GM12865 (cell line): ENCODE results near the gene MAFF.

Experiments used
- DNase-seq: peaks from one replicate; pipeline ENCODE4 v3.0.0; 2010; ENCODE audit warnings: low read depth
- H3K4me3 ChIP-seq: 2 replicates; pipeline ENCODE4 v1.5.1; 2011; ENCODE audit warnings: mild to moderate bottlenecking, low read depth, low read length, control low read depth
- CTCF ChIP-seq: IDR thresholded peaks from 2 replicates; pipeline ENCODE4 v1.5.1; 2011; ENCODE audit warnings: low read length, control low read depth, low read depth, inconsistent platforms; ENCODE audit not compliant: insufficient read depth; ENCODE audit errors: missing control alignments

The MAFF gene

GRCh38 chr22:38189104-38189503 is 12.7 kb upstream of the MAFF start:
- no peak for TF ChIP-seq CTCF
- DNase-seq, result no peak
- no peak overlapping the region for H3K4me3 ChIP-seq

GRCh38 chr22:38190581-38190980 is 11.2 kb upstream of the MAFF start:
- no peak for DNase-seq
- no peak overlapping the region for H3K4me3 ChIP-seq
- TF ChIP-seq CTCF, result no peak

GRCh38 chr22:38191055-38191454 is 10.7 kb upstream of the MAFF start:
- no peak overlapping the region for H3K4me3 ChIP-seq
- TF ChIP-seq CTCF, result no peak

DNA sequence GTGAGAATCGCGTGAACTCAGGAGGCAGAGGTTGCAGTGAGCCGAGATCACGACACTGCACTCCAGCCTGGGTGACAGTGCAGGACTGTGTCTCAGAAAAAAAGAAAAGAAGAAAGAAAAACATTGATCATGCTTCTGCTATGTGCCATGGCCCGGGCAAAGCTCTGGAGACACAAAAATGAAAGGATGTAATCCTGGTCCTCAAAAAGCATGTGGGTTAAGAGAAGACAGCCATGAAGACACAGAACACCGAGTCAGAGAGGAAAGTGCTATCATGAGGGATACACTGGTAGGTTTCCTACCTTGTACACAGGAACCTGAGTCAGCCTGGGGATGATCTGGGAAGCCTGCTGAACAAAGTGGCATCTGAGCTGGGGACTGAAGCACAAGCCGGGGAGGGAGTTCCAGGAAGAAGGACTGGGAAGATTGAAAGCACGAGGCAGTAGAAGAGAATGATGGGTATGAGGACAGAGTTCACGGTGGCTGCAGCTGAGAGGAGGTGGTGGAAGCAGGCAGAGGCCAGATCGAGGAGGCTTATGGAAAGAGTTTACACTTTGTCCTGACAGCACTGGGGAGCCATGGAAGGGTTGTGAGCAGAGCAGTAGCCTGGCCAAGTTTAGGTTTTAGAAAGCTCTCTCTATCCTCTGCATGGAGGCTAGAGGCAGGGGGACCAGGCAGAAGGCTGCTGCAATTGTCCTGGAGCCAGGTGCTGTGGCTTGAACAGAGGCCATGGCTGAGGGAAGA is 9.9 kb upstream of the MAFF start:
- H3K4me3 ChIP-seq, result no peak overlapping the region
- no peak for TF ChIP-seq CTCF
- no peak for DNase-seq

More at GRCh38 chr22:38191055-38191454, 10.7 kb upstream of the MAFF start:
- no peak for DNase-seq

DNA sequence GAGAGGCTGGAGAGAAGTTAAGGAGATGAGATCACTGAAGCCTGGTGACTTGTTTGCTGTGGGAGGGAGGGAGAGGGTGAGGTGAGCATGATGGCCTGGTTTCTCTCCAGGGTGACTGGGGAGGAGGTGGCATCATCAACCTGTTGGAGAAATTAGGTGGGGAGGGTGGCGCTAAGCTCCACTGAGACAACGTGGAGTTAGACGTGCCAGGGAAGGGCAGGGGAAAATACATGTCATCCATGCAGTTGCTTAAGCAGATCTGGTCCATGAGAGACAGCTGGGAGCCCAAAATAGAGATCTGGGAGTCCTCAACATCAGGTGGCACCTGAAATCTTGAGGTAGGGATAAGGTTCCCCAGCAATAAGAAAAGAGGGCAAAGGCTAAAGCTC is 9.3 kb upstream of the MAFF start:
- no peak for TF ChIP-seq CTCF
- no peak overlapping the region for H3K4me3 ChIP-seq
- DNase-seq, result no peak

- no peak for TF ChIP-seq CTCF
- DNase-seq, result no peak
- H3K4me3 ChIP-seq, result no peak overlapping the region
Observed at GRCh38 chr22:38193580-38193979, 8.2 kb upstream of the MAFF start.

GRCh38 chr22:38196791-38197419 is 4.9 kb upstream of the MAFF start:
- no peak overlapping the region for H3K4me3 ChIP-seq
- no peak for TF ChIP-seq CTCF
- DNase-seq, result no peak
